GM19043 (cell line): ENCODE data around the gene ADAMTS2.

Source experiments
- ATAC-seq: cut with Tn5 transposase; IDR thresholded peaks from one replicate; pipeline ENCODE4 v1.9.1; 2021; ENCODE audit warnings: low read depth; ENCODE audit not compliant: unreplicated experiment

The ADAMTS2 gene

DNA sequence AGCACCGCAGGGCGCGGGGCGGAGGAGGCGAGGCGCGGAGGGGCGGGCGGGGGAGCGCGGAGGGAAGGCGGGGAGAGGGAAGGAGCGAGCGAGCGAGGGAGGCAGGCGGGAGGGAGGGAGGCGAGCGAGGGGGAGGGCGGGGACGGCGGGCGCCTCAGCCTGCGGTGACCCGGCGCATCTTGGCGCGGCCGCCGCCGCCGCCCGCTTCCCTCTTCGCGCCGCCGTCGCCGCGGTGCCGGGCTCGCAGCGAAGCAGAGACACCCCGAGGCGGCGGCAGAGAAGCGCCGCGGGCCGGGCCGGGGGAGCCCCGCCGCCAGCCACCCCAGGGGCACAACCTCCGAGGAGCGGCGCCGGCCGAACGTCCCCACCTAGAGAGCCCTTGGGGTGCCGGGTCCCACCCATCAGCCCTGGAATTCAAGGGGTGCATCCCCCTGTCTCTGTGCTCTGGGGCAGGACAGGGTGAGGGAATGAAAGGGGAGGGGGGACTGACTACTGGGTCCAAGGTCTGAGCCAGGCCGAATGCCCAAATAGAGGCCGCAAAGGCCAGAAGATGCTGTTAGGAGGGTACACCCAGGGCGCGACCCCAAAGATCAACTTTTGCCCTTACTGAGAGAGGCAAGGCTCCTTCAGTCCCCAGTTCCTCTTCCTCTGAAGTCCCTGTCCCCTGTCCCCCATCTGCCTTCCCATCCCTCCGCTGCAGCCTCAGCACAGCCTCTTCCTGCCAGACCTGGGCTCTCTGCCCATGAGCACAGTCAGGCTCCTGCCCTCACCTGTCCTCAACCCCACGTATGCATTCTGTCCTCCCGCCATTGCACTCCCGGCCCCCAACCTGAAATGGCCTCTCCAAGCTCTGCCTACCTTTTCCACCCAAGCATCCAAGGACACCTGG lies at the start of gene ADAMTS2:
Gene ADAMTS2, minus strand, starts transcription at position 29 of the 889 bp plus-strand sequence. CDS start 133 bp downstream, outside the sequence.
- ATAC-seq, result no peak

DNA sequence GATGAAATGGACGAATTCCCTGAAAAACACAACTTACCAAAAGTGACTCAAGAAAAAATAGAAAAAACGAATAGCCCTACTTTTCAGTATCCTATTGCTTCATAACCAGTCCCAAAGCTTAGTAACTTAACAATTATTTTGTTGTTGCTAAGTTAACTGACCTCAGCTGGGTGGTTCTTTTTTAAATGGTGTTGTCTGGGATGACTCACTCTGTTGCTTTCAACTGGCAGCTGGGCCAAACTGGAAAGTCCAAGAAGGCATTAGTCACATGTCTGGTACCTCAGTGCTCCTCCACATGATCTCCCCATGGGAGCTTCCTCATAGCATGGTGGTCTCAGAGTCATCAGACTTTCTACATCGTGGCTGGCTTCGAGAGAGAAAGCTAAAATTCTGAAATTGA lies 47.8 kb upstream of the ADAMTS2 start:
- no peak for ATAC-seq

GRCh38 chr5:179387151-179388110 lies 42.2 kb upstream of the ADAMTS2 start:
- no peak for ATAC-seq

- ATAC-seq, result no peak
These were observed 40.7 kb upstream of the ADAMTS2 start for GRCh38 chr5:179385914-179386313.

- ATAC-seq, result no peak
These were observed 37.2 kb upstream of the ADAMTS2 start for GRCh38 chr5:179382486-179382885.

GRCh38 chr5:179381691-179382090 lies 36.4 kb upstream of the ADAMTS2 start:
- no peak for ATAC-seq

DNA sequence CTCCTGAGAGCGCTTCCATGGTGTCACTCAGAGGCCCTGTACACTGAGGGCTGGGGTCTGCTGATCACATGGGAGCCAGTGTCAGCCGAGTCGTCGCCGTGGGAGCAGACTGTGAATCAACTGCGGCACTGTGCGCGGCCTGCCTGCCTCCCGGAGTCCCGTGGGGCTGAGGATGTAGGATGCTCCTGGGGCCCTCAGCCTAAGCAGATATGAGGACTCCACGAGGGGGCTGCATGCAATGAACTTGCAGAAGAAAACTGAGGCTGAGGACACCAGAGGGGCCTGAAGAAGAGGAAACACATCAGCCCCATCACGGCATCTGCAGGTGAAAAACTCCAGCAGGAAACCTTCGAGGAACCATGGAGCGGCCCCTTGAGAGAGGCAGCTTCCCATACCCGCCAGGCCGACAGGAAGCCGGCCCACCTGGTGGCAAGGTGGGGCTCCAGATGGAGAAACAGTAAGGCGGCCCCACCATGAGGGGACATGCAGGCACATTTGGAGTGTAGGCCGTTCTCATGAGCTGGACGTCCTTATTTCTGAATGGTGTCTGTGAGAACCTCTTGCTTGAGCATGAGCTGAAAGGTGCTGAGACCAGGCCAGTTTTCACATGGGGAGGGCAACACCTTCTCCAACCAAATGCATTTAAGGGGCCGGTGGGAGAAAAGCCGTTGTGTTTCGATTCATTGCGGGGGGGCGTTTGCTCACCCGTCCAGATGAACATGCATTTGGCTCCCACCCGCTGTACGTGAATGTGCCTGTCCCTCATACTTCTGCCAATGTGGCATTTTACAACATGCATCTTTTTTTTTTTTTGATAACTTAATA lies 35.2 kb upstream of the ADAMTS2 start:
- ATAC-seq, result no peak

DNA sequence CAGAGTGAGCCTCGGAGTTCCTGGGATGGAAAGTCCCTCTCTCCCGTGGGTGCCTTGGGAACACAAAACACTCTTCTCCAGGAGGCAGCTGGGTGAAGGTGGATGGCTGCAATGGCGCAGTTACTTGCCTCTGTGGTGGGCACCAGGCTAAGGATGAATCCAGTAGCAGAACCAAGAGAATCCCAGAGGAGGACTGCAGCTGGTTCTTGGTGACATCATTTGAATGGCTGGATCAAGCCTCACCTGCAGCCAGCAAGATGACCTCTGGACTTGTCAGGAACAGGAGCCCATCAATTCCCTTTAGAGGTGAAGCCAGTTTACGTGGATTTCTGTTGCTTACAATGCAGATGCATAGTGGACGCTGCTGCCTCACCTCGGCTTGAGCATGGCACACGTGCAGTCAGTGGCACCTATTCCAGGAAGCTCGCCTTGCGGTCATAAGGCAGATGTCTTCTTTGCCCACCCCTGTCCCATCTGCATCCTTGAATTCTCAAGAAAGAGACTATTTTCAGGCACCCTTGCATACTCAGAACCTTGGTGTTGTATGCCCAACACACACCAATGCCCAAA lies 34.1 kb upstream of the ADAMTS2 start:
- ATAC-seq, result no peak

DNA sequence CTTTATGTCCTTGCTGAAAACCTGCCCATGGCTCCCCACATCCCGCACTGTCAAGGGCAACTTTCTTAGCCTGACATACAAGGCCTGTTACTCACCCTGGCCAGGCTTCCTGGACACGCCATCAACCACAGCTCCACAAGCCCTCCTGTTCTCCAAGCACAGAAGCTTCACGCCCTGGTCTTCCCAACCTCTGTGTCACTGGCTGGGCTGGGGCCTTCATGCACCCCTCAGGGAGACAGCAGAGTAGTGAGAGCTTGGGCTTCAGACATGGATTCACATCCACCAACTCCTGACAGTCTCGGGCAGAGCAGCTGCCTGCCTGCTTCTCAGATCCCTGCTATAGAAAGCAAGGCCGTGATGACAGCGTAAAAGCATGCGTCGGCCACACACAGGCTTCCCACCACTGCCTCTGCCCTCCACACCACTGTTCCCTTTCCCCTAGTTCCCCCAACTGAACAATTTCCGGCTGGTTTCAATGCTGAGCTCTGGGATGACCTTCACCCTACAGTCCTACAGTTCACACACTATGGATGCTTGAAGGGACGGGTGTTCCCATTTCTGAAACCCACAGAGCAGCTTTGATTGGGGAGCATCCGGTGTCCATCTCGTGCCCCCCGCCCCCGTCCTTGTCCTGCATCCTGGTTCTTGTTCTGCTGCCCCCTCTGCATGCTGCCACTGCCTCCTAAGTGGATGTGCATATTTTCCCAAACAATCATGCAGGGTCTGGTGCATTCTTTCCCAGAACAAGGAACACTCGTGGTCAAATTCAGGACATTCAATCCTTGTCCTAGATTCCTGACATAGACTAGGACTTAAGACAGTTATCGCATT lies 33.4 kb upstream of the ADAMTS2 start:
- ATAC-seq, result no peak

DNA sequence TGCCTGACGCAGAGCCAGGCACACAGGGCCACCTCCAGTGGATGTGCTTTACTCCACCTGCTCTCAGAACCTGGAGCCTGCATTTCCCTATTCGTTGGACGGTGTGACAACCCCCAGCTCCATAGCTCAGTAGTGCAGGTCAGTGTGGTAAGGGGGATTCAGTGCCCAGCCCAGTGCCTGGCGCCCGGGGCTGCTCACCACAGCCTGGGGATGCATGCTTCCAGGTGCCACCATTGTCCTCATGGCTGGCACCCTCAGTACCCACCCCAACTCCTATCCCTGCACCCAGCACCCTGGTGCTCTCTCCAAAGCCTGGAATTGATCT lies 32.8 kb upstream of the ADAMTS2 start:
- no peak for ATAC-seq

- no peak for ATAC-seq
These were observed 32.3 kb upstream of the ADAMTS2 start for GRCh38 chr5:179377421-179378115.

DNA sequence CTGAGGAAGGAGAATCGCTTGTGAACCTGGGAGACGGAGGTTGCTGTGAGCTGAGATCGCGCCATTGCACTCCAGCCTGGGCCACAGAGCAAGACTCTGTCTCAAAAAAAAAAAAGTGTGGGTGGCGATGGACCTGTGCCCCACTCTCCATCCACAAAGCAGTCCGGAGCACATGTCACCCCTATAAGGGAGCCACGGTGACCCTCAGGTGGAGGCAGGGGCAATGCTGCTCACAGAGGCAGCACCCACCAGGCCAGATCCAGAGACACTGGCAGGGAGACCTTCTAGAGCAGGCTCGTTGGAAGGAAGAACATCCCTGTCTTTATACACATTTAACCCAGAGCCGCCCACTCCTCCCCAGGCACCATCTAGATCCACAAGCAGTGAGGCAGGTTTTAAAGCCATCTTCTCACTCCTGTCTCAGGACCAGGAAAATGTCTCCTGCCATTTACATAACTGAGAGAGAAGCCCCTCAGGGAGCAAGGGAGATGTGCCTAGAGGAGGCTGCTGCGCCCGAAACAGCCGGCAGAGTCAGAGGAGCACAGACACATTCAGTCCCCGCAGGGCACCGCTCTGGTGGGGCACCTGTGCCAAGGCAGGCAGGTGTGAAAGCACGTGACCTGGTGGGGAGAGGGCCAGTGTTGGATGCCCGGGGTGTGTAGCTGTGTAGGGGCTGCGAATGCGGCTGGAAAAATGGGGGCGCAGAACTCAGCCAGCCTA lies 31.6 kb upstream of the ADAMTS2 start:
- no peak for ATAC-seq

- no peak for ATAC-seq
These were observed 30.6 kb upstream of the ADAMTS2 start for GRCh38 chr5:179375831-179376365.

DNA sequence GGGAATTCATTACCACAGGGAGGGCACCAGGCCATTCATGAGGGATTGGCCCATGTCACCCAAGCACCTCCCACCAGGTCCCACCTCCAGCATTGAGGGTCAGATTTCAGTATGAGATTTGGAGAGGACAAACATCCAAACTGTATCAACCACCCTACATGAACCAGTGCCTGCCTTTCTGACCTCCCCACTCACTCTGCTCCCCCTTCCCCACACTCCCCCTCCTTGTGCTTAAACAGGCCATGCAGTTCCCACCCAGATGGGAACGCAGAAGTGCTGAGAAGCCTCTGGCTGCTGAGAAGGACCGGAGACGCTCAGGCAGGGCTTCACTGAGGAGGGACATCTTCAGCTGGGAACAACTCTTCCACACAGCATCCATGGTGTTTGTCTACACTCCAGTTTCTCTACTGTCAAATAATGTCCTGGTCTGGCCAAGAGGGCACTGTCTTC lies 30.0 kb upstream of the ADAMTS2 start:
- no peak for ATAC-seq

DNA sequence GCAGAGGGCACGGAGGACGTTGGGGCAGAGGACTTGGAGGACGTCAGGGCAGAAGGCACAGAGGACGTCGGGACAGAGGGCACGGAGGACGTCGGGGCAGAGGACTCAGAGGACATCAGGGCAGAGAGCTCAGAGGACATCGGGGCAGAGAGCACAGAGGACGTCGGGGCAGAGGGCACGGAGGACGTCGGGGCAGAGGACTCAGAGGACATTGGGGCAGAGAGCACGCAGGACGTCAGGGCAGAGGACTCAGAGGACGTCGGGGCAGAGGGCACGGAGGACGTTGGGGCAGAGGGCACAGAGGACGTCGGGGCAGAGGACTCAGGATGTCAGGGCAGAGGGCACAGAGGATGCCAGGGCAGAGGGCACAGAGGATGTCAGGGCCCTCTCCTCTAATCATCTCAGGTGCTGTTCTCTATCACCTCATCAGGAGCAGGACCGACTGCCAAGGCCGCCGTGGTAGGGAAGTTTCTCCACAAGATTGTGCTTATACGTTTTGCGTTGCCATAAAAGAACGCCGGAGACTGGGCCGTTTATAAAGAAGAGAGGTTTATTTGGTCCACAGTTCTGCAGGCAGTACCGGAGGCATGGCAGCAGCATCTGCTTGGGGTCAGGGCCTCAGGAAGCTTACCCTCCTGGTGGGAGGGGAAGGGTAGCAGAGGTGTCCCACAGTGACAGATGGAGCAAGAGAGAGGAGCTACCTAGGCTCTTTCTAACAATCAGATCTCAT lies 29.4 kb upstream of the ADAMTS2 start:
- ATAC-seq, result no peak

GRCh38 chr5:179373961-179374505 lies 28.8 kb upstream of the ADAMTS2 start:
- ATAC-seq, result no peak
